Gastrocnemius medialis (tissue), 4 donors: ENCODE data around the gene SEC61A2. TPM values are rescaled to one million over a fixed set of nuclear protein-coding genes. Genes with fewer than 3 reads are reported as not detected.

Experiments used
- ATAC-seq, 2 donors: fragments of 150-250 bp; one replicate each; pipeline ENCODE4 v1.9.1; 2016
- DNase-seq, 2 donors: peaks; one replicate each; pipeline ENCODE4 v3.0.0-alpha.2; 2019
- H3K27ac ChIP-seq, 4 donors: fragments of 200-600 bp; sonication (generic); 1 replicate in 1 of 4; 2 replicates in 3 of 4; pipeline ENCODE4 v1.5.1; 2016 to 2018; ENCODE audit warnings: mild to moderate bottlenecking in 2 of 4, moderate library complexity in 1 of 4
- H3K27me3 ChIP-seq, 3 donors: fragments of 200-600 bp; sonication (generic) in 2 of 3; 1 replicate in 1 of 3; 2 replicates in 2 of 3; pipeline versions ENCODE4 v1.5.1 to v1.6.0; 2016 to 2019; ENCODE audit warnings: mild to moderate bottlenecking in 1 of 3, moderate library complexity in 1 of 3
- H3K36me3 ChIP-seq, 2 donors: fragments of 200-600 bp; sonication (generic) in 1 of 2; one replicate each; pipeline ENCODE4 v1.5.1; 2017 to 2018
- H3K4me1 ChIP-seq, 2 donors: fragments of 200-600 bp; sonication (generic) in 1 of 2; one replicate each; pipeline ENCODE4 v1.5.1; 2016 to 2017; ENCODE audit warnings: mild to moderate bottlenecking in 2 of 2
- H3K4me3 ChIP-seq, 4 donors: fragments of 200-600 bp; sonication (generic) in 3 of 4; 1 replicate in 1 of 4; 2 replicates in 3 of 4; pipeline ENCODE4 v1.5.1; 2016 to 2019; ENCODE audit warnings: mild to moderate bottlenecking in 2 of 4
- H3K9me3 ChIP-seq, 3 donors: fragments of 200-600 bp; sonication (generic) in 2 of 3; 1 replicate in 1 of 3; 2 replicates in 2 of 3; pipeline ENCODE4 v1.5.1; 2016 to 2019
- CTCF ChIP-seq, 5 experiments: fragments of 450-650 bp in 3 of 5; fragments of 200-600 bp in 2 of 5; sonication (generic) in 2 of 5; IDR thresholded peaks in 4 of 5; conservative IDR thresholded peaks in 1 of 5; 1 replicate in 4 of 5; 2 replicates in 1 of 5; pipeline ENCODE4 v1.5.1; 2016 to 2019; ENCODE audit warnings: antibody characterized with exemption in 5 of 5, mild to moderate bottlenecking in 3 of 5, moderate library complexity in 3 of 5
- POLR2A ChIP-seq, 2 donors: fragments of 450-650 bp; IDR thresholded peaks; one replicate each; pipeline ENCODE4 v1.6.1; 2017; ENCODE audit warnings: antibody characterized with exemption in 2 of 2, mild to moderate bottlenecking in 2 of 2, moderate library complexity in 2 of 2
- in situ Hi-C, 4 donors: fragments of 200-750 bp; cut with MboI; loops; one replicate each; pipeline versions ENCODE4 v1.15.0 to v1.8.0; 2017; ENCODE audit warnings: low sequenced_read_pairs in 4 of 4
- intact Hi-C: fragments of 100-400 bp; cut with DNase I; formaldehyde crosslinking; loops from one replicate; pipeline ENCODE4 v1.15.1; 2023; ENCODE audit warnings: low total_unique reads
- total RNA-seq, 4 donors: library from RNA; depleted of rRNA; stranded (reverse); fragments of >200 nt; gene quantifications; one replicate each; pipeline versions ENCODE4 v1.1.0 to v1.2.3, GENCODE V29; 2016

The SEC61A2 gene
- total RNA-seq, 4 donors from 2014 or later, result 6.0 to 9.4 (median 8.6) TPM

GRCh38 chr10:12130237-12130872, 878 bp downstream of the SEC61A2 start:
- Histone ChIP-seq H3K27ac (peak overlapping the region in 3 of 4 donors; percentile 71 to 89 (median 74)), H3K36me3 (peaks cover 0 to 6% of the 10 kb centered on the region in 2 donors), H3K9me3 (no peaks in the 10 kb centered on the region), H3K27me3 (no peaks in the 10 kb centered on the region), H3K4me1 (peaks cover 9 to 10% of the 10 kb centered on the region in 2 donors), H3K4me3 (peak overlapping the region; percentile 68 to 90 (median 80))
- peak in 3 of 5 experiments; percentile 7 to 33 (median 9) for TF ChIP-seq CTCF (IDR thresholded peaks at IDR 0.05 in 4 of 5, conservative IDR thresholded peaks at IDR 0.05 in 1 of 5)
- TF ChIP-seq POLR2A (IDR thresholded peaks at IDR 0.05), result no peak
- ATAC-seq (no peak), DNase-seq (no peak)
- intact Hi-C loops, result no loop called here
- in situ Hi-C loops, result no loop called here

- H3K4me1 ChIP-seq, result peaks cover 1 to 2% of the 10 kb centered on the region in 2 donors
- no peak for ATAC-seq
- no peaks in the 10 kb centered on the region for H3K27me3 ChIP-seq
- DNase-seq, result no peak
- H3K36me3 ChIP-seq, result peaks cover 0 to 39% of the 10 kb centered on the region in 2 donors
- in situ Hi-C loops (no loop called here), intact Hi-C loops (no loop called here)
- H3K9me3 ChIP-seq, result no peaks in the 10 kb centered on the region
- H3K4me3 ChIP-seq, result no peak overlapping the region
- TF ChIP-seq CTCF (IDR thresholded peaks at IDR 0.05 in 4 of 5, conservative IDR thresholded peaks at IDR 0.05 in 1 of 5) (no peak), POLR2A (IDR thresholded peaks at IDR 0.05) (no peak)
- no peak overlapping the region for H3K27ac ChIP-seq
These were observed 6.2 kb downstream of the SEC61A2 start for GRCh38 chr10:12135631-12136030.

GRCh38 chr10:12140038-12140437, 10.6 kb downstream of the SEC61A2 start:
- DNase-seq (no peak), ATAC-seq (no peak)
- Histone ChIP-seq H3K27ac (no peak overlapping the region), H3K4me1 (no peaks in the 10 kb centered on the region), H3K9me3 (no peaks in the 10 kb centered on the region), H3K27me3 (no peaks in the 10 kb centered on the region), H3K4me3 (no peak overlapping the region), H3K36me3 (peaks cover 0 to 62% of the 10 kb centered on the region in 2 donors)
- TF ChIP-seq POLR2A (IDR thresholded peaks at IDR 0.05) (no peak), CTCF (IDR thresholded peaks at IDR 0.05 in 4 of 5, conservative IDR thresholded peaks at IDR 0.05 in 1 of 5) (no peak)
- in situ Hi-C loops, result no loop called here
- intact Hi-C loops, result no loop called here

DNA sequence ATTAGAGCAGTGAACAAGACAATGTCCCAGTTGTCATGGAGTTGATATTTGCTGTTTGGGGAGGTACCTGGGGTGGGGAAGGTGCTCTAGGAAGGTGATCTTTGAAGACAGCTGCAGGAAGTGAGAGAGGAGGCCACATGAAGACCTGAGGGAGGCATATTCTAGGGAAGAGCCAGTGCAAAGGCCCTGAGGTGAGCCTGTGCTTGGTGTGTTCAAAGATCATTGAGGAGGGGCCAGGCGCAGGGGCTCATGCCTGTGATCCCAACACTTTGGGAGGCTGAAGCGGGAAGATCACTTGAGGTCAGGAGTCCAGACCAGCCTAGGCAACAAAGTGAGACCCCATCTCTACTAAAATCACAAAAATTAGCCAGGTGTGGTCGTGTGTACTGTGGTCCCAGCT, 15.1 kb downstream of the SEC61A2 start:
- TF ChIP-seq CTCF (IDR thresholded peaks at IDR 0.05 in 4 of 5, conservative IDR thresholded peaks at IDR 0.05 in 1 of 5) (no peak), POLR2A (IDR thresholded peaks at IDR 0.05) (no peak)
- Histone ChIP-seq H3K4me1 (no peaks in the 10 kb centered on the region), H3K36me3 (peaks cover 0 to 37% of the 10 kb centered on the region in 2 donors), H3K27me3 (no peaks in the 10 kb centered on the region), H3K27ac (no peak overlapping the region), H3K9me3 (no peaks in the 10 kb centered on the region), H3K4me3 (no peak overlapping the region)
- intact Hi-C loops, result no loop called here
- DNase-seq (no peak), ATAC-seq (no peak)
- in situ Hi-C loops, result no loop called here

DNA sequence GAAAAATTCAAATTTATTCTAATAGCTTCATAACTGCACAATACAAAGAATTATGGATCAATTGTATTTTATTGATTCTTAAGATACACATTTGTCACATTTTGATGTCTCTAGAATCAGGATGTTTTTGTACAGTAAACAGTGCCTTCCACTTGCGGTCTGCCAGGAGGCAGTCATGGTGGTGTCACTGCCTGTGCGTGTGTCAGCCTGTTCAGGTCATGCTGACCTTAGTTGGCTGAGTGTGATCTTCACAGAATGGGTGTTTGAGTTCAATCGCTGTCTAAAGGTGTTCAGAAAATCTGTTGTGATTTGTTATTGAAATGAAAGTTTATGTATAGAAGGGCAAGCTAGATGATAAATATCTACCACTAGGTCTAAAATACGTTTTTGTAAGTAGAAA, 20.7 kb downstream of the SEC61A2 start:
- Histone ChIP-seq H3K27ac (no peak overlapping the region), H3K4me3 (no peak overlapping the region), H3K4me1 (no peaks in the 10 kb centered on the region), H3K36me3 (peaks cover 0 to 14% of the 10 kb centered on the region in 2 donors), H3K9me3 (no peaks in the 10 kb centered on the region), H3K27me3 (no peaks in the 10 kb centered on the region)
- TF ChIP-seq CTCF (IDR thresholded peaks at IDR 0.05 in 4 of 5, conservative IDR thresholded peaks at IDR 0.05 in 1 of 5) (no peak), POLR2A (IDR thresholded peaks at IDR 0.05) (no peak)
- intact Hi-C loops, result no loop called here
- in situ Hi-C loops, result no loop called here
- ATAC-seq, result no peak
- no peak for DNase-seq
